Activated CD8-positive, alpha-beta T cell treated with anti-CD3 and anti-CD28 coated beads for 36 hours (primary cell): ENCODE results near the gene AGR2. TPM values are rescaled to one million over a fixed set of nuclear protein-coding genes. Genes with fewer than 3 reads are reported as not detected.

Experiments
- ATAC-seq: fragments of 200-7000 bp; cut with Tn5 transposase; one replicate; pipeline ENCODE4 v1.10.0; 2021; ENCODE audit warnings: mild to moderate bottlenecking, moderate library complexity
- CTCF ChIA-PET: fragments of 350-600 bp; sonication (Branson Sonifier 250); formaldehyde crosslinking; loops from one replicate; lab custom pipeline; 2021; ENCODE audit warnings: antibody characterized with exemption; lab: Charles Lee
- POLR2A ChIA-PET: fragments of 350-600 bp; sonication (Branson Sonifier 250); formaldehyde crosslinking; loops from one replicate; lab custom pipeline; 2021; ENCODE audit warnings: antibody characterized with exemption; lab: Charles Lee
- DNase-seq: peaks from one replicate; pipeline ENCODE4 v3.0.0-alpha.2; 2020
- H3K27ac Mint-ChIP-seq: one replicate; pipeline ENCODE4 v1.8.0; 2021; ENCODE audit warnings: mild to moderate bottlenecking, mixed read lengths
- H3K27me3 Mint-ChIP-seq: one replicate; pipeline ENCODE4 v1.8.0; 2021; ENCODE audit warnings: mixed read lengths
- H3K36me3 Mint-ChIP-seq: one replicate; pipeline ENCODE4 v1.8.0; 2021; ENCODE audit warnings: low read depth, mixed read lengths
- H3K4me1 Mint-ChIP-seq: one replicate; pipeline ENCODE4 v1.8.0; 2021; ENCODE audit warnings: low read depth, mixed read lengths
- H3K4me3 Mint-ChIP-seq: one replicate; pipeline ENCODE4 v1.8.0; 2021; ENCODE audit warnings: mild to moderate bottlenecking, moderate library complexity, mixed read lengths
- H3K9me3 Mint-ChIP-seq: one replicate; pipeline ENCODE4 v1.8.0; 2021; ENCODE audit warnings: mixed read lengths
- intact Hi-C: fragments of 100-400 bp; cut with micrococcal nuclease; formaldehyde crosslinking; loops from one replicate; pipeline ENCODE4 v1.10.0; 2022
- total RNA-seq, 2 experiments: library from RNA; stranded (reverse); gene quantifications; one replicate each; pipeline ENCODE4 v1.2.3, GENCODE V29; 2021
- TF ChIP-seq, protein P1 (sequence below): fragments of 200-600 bp; IDR thresholded peaks from one replicate; pipeline ENCODE4 v1.8.0; 2022; ENCODE audit warnings: antibody characterized with exemption, mild to moderate bottlenecking

The AGR2 gene
- total RNA-seq, 2 experiments from 2014 or later: not detected

GRCh38 chr7:16801111-16801542 lies 3.7 kb downstream of the AGR2 start:
- CTCF ChIA-PET: interaction anchor here (0.7 to 4.1 kb wide), 12 partner anchors 8 to 198 kb away, joined by 3 to 28 read pairs (median 3); no protein-coding TSS in a partner anchor
- ATAC-seq (peak; percentile 74), DNase-seq (no peak)
- Mint-ChIP-seq H3K36me3 (no peaks in the 10 kb centered on the region), H3K9me3 (no peaks in the 10 kb centered on the region), H3K27me3 (peaks cover 2% of the 10 kb centered on the region), H3K27ac (no peak overlapping the region), H3K4me1 (no peaks in the 10 kb centered on the region), H3K4me3 (no peak overlapping the region)
- POLR2A ChIA-PET: no interaction called here
- intact Hi-C loops: loop anchor here (5.0 kb wide), 1 partner anchor 116 kb away; no protein-coding TSS in a partner anchor
- TF ChIP-seq, protein P1, sequence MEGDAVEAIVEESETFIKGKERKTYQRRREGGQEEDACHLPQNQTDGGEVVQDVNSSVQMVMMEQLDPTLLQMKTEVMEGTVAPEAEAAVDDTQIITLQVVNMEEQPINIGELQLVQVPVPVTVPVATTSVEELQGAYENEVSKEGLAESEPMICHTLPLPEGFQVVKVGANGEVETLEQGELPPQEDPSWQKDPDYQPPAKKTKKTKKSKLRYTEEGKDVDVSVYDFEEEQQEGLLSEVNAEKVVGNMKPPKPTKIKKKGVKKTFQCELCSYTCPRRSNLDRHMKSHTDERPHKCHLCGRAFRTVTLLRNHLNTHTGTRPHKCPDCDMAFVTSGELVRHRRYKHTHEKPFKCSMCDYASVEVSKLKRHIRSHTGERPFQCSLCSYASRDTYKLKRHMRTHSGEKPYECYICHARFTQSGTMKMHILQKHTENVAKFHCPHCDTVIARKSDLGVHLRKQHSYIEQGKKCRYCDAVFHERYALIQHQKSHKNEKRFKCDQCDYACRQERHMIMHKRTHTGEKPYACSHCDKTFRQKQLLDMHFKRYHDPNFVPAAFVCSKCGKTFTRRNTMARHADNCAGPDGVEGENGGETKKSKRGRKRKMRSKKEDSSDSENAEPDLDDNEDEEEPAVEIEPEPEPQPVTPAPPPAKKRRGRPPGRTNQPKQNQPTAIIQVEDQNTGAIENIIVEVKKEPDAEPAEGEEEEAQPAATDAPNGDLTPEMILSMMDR: peak; percentile 57

DNA sequence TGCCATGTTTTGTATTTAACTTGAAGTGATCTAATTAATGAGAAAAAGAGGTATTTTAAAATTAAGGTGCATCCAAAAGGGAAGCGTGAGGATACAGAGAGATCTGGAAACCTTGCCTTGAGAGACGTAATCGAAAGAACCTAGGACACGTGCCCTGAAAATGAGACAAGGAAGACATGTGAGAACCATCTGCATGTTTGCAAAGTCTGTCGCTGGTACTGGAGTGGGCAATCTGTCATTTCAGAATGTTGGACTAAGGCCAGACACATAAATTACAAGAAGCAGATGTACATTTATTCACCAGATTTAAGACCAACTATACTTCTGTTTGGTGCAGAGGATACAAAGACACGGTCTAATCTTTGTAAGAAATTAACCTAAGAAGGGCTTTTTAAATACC lies 9.2 kb downstream of the AGR2 start:
- intact Hi-C loops: no loop called here
- TF ChIP-seq, protein P1: no peak
- Mint-ChIP-seq H3K36me3 (no peaks in the 10 kb centered on the region), H3K9me3 (no peaks in the 10 kb centered on the region), H3K27me3 (peaks cover 10% of the 10 kb centered on the region), H3K27ac (no peak overlapping the region), H3K4me3 (no peak overlapping the region), H3K4me1 (no peaks in the 10 kb centered on the region)
- ChIA-PET POLR2A (no interaction called here), CTCF (no interaction called here)
- no peak for DNase-seq
- ATAC-seq: no peak

DNA sequence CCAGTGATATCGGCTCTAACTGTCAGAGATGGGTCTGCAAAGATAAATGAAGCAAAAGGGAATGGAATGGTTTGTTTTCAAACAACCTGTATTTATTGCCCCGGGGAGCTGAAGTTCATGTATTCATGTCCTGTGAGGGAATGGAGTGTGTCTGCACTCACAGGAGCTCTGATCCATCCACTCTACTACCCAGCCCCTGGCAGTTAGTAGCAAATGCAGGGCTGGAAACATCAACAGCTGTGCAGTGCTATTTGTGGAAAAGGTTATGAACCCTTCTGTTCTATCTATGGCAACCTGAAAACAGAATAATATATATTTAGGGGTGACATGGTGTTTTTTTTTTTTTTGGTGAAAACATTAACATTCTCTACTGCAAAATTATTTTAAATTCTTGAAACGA lies 9.8 kb downstream of the AGR2 start:
- intact Hi-C loops: no loop called here
- no peaks in the 10 kb centered on the region for H3K4me1 Mint-ChIP-seq
- TF ChIP-seq, protein P1: no peak
- H3K9me3 Mint-ChIP-seq: no peaks in the 10 kb centered on the region
- DNase-seq (no peak), ATAC-seq (no peak)
- H3K36me3 Mint-ChIP-seq: no peaks in the 10 kb centered on the region
- peaks cover 10% of the 10 kb centered on the region for H3K27me3 Mint-ChIP-seq
- no peak overlapping the region for H3K4me3 Mint-ChIP-seq
- H3K27ac Mint-ChIP-seq: no peak overlapping the region
- CTCF ChIA-PET: no interaction called here
- POLR2A ChIA-PET: no interaction called here

DNA sequence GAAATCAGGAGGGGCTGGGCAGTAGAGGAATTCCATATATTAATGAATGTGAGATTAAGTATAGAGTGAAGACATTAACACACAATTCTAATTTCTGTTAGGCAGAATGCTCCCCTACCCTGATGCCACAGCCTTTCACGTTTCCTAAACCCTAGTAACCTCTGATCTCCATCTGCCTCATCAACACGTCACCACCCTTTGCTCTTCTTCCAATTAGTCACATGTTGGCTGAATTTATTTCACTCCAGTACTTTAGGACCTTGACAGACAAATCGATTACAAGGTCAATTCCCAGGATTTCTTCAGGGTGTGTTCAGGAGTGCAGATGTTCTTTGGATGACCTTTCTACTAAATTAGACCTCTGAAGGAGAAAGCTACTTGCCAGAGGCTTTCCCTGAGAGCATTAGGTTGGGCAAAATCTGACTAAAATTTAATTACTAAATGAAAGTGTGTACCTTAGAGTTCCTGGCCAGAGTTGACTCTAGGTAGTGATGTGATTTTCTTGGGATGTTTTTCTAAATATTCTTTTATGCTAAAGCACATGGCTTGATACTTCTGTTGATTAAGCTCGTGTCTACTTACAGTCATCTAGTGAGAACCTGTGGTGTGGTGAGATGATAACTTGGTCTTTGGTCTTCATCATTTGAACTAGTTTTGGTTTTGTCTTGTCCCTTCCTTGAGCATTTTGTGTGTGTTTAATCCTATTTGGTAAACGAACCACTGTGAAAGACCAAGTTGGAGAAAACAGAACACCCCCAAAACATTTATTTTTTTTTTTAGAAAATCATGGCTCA lies 12.7 kb downstream of the AGR2 start:
- intact Hi-C loops: no loop called here
- Mint-ChIP-seq H3K4me3 (no peak overlapping the region), H3K36me3 (no peaks in the 10 kb centered on the region), H3K27ac (no peak overlapping the region), H3K9me3 (no peaks in the 10 kb centered on the region), H3K27me3 (peaks cover 10% of the 10 kb centered on the region), H3K4me1 (no peaks in the 10 kb centered on the region)
- ChIA-PET CTCF (interaction anchor here (0.9 kb wide), 1 partner anchor 9 kb away, joined by 3 read pairs; no protein-coding TSS in a partner anchor), POLR2A (no interaction called here)
- TF ChIP-seq, protein P1: no peak
- ATAC-seq (no peak), DNase-seq (no peak)

DNA sequence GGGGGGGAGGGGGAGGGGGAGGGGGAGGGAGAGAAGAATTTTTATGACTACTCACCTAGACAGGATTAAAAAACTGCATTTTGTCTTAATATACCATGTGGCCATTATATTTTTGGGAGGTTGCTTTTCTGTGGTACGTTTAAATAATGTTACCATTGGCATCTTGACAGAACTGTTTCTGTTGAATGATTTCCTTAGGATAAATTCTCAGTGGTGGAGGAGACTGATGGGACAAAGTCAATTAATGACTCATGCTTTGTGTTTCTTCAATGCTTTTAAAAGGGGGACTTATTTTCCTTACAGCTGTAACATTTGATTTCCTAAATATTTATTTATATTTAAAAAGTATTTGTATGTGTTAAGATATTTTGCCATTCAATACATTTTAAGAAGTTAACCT lies 13.7 kb downstream of the AGR2 start:
- CTCF ChIA-PET: no interaction called here
- intact Hi-C loops: no loop called here
- H3K9me3 Mint-ChIP-seq: no peaks in the 10 kb centered on the region
- no peaks in the 10 kb centered on the region for H3K4me1 Mint-ChIP-seq
- DNase-seq: no peak
- TF ChIP-seq, protein P1: no peak
- no peak overlapping the region for H3K27ac Mint-ChIP-seq
- no peak for ATAC-seq
- POLR2A ChIA-PET: no interaction called here
- H3K4me3 Mint-ChIP-seq: no peak overlapping the region
- no peaks in the 10 kb centered on the region for H3K36me3 Mint-ChIP-seq
- peaks cover 9% of the 10 kb centered on the region for H3K27me3 Mint-ChIP-seq
